ENCODE results near the gene SH3RF3. TPM values are rescaled to one million over a fixed set of nuclear protein-coding genes. Genes with fewer than 3 reads are reported as not detected.

SH3RF3 gene
- total RNA-seq, 6 donors from 2014 or later, result 4.1 to 21.0 (median 8.0) TPM

DNA sequence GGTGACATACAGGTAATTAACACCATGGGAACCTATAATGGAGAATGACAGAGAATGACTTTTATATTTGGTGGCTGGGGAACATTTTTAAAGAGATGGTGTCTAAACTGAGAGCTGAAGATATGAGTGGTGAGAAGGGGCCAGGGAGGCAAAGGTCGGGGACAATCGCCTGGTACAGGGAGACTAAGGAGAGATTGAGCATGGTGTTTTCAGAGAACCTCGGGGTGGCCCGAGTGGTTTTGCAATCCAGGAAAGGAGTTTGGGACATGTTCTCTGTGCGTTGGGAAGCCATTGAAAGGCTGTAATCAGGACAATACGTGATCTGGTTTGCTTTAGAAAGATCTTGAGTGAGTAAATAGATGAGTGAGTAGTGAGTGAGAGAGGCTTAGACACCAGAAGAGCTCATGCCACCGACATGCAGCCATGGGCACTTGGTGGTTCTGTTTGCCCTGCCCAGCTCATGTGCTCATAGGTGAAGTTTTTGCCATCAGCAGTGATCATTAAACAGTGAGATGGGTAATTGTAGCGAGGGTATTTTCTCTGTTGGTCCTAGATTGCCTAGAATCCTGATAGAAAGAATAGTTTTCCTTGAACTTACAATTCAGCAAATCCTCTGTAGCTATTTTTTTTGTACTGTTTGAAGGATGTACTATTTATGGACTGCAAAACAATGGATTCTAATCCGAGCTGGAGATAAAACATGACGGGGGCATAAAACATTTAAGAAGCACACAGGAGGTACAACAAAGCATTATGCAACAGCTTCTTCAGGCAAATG lies 114.7 kb downstream of the SH3RF3 start:
- TF ChIP-seq EP300 (IDR thresholded peaks at IDR 0.05), result no peak
- no peak for TF ChIP-seq POLR2AphosphoS5 (IDR thresholded peaks at IDR 0.05)
- TF ChIP-seq POLR2A (IDR thresholded peaks at IDR 0.05), result no peak
- TF ChIP-seq, protein P1, sequence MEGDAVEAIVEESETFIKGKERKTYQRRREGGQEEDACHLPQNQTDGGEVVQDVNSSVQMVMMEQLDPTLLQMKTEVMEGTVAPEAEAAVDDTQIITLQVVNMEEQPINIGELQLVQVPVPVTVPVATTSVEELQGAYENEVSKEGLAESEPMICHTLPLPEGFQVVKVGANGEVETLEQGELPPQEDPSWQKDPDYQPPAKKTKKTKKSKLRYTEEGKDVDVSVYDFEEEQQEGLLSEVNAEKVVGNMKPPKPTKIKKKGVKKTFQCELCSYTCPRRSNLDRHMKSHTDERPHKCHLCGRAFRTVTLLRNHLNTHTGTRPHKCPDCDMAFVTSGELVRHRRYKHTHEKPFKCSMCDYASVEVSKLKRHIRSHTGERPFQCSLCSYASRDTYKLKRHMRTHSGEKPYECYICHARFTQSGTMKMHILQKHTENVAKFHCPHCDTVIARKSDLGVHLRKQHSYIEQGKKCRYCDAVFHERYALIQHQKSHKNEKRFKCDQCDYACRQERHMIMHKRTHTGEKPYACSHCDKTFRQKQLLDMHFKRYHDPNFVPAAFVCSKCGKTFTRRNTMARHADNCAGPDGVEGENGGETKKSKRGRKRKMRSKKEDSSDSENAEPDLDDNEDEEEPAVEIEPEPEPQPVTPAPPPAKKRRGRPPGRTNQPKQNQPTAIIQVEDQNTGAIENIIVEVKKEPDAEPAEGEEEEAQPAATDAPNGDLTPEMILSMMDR (IDR thresholded peaks at IDR 0.05), result no peak
- no peaks in the 10 kb centered on the region for H3K9me3 ChIP-seq
- H3K27ac ChIP-seq, result peak overlapping the region; percentile 77 to 87 (median 81)
- ATAC-seq (ENCODE audit: low FRiP score in 2 of 2) (no peak), DNase-seq (no peak)
- H3K27me3 ChIP-seq, result no peaks in the 10 kb centered on the region
- peaks cover 53 to 63% (median 56%) of the 10 kb centered on the region in 4 donors for H3K4me1 ChIP-seq
- 64 to 68% methylated on average over 10 of the region's 10 CpGs for WGBS, 2 donors
- H3K36me3 ChIP-seq, result no peaks in the 10 kb centered on the region
- H3K4me3 ChIP-seq, result no peak overlapping the region

DNA sequence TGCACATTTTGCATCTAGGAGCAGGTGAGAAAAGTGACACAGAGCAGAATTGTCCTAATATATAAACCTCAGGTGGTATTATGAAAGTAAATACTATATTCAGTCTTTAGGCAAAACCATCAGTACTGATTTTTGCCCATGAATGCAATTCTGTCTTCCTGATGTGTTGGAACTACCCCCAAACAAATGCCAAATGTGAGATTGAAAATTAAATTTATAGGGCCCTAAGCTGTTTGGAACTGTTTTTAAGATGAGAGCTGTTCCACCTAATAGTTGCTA lies 115.2 kb downstream of the SH3RF3 start:
- Histone ChIP-seq H3K4me3 (no peak overlapping the region), H3K36me3 (no peaks in the 10 kb centered on the region), H3K9me3 (no peaks in the 10 kb centered on the region), H3K27ac (peak overlapping the region in 3 of 4 donors; percentile 5 to 87 (median 58)), H3K27me3 (no peaks in the 10 kb centered on the region), H3K4me1 (peaks cover 48 to 58% (median 51%) of the 10 kb centered on the region in 4 donors)
- ATAC-seq (ENCODE audit: low FRiP score in 2 of 2) (no peak), DNase-seq (no peak)
- TF ChIP-seq, protein P1 (IDR thresholded peaks at IDR 0.05), result no peak
- TF ChIP-seq POLR2A (IDR thresholded peaks at IDR 0.05), result no peak
- no peak for TF ChIP-seq EP300 (IDR thresholded peaks at IDR 0.05)
- no peak for TF ChIP-seq POLR2AphosphoS5 (IDR thresholded peaks at IDR 0.05)

DNA sequence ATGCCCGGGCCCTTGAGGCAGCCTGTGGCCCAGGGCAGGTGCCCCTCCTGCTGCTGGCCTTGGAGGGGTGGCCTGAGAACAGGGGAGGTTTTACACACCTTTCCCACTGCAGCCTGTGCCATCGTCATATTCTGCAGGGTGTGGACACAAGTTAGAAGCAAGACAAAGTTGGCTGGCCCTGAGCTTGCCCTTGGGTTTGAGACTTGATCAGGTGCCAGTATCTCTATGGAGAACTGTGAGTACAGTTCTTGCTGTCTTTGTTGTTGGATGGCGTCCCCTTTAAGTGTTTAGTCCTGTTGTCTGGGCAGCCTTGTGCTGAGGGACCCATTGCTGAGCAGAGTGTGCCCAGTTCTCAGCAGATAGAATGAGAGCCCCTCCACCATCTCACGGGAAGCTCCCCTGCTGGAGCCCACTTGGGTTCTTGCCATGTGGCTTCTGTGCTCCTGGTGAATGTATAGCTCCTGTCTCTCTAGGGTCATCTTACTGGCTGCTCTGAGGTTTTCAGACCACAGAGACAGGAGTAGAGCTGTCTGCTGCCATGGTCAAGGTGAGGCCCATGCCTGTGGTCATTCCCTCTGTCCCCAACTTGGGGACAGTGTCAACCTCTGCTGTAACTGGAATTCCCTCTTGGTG lies 115.9 kb downstream of the SH3RF3 start:
- H3K4me1 ChIP-seq, result peaks cover 43 to 51% (median 46%) of the 10 kb centered on the region in 4 donors
- H3K27ac ChIP-seq, result peak overlapping the region in 3 of 4 donors; percentile 5 to 66 (median 58)
- H3K4me3 ChIP-seq, result no peak overlapping the region
- TF ChIP-seq EP300 (IDR thresholded peaks at IDR 0.05) (no peak), POLR2A (IDR thresholded peaks at IDR 0.05) (no peak)
- no peaks in the 10 kb centered on the region for H3K27me3 ChIP-seq
- H3K9me3 ChIP-seq, result no peaks in the 10 kb centered on the region
- H3K36me3 ChIP-seq, result no peaks in the 10 kb centered on the region
- ATAC-seq (ENCODE audit: low FRiP score in 2 of 2) (no peak), DNase-seq (no peak)
- 57 to 78% methylated on average over 1 to 4 of the region's 4 CpGs for WGBS, 2 donors

DNA sequence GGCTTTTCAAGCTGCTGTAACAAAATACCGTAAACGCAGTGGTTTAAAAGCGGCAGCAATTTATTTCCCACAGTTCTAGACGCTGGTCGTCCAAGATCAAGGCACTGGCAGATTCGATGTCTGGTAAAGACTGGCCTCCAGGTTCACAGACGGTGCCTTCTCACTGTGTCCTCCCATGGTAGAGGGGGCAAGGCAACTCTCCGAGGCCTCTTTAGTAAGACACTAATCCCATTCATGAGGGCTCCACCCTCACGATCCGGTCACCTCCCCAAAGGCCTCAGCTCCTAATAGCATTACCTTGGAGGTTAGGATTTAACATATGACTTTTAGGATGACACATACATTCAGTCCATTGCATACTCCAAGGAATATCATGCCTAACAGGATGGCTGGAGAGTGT lies 117.2 kb downstream of the SH3RF3 start:
- Histone ChIP-seq H3K27me3 (no peaks in the 10 kb centered on the region), H3K4me3 (no peak overlapping the region), H3K27ac (no peak overlapping the region), H3K4me1 (peaks cover 43 to 48% (median 45%) of the 10 kb centered on the region in 4 donors), H3K9me3 (no peaks in the 10 kb centered on the region), H3K36me3 (no peaks in the 10 kb centered on the region)
- 91 to 97% methylated on average over 10 of the region's 10 CpGs for WGBS, 2 donors
- TF ChIP-seq POLR2A (IDR thresholded peaks at IDR 0.05) (no peak), POLR2AphosphoS5 (IDR thresholded peaks at IDR 0.05) (no peak), EP300 (IDR thresholded peaks at IDR 0.05) (no peak)
- TF ChIP-seq, protein P1 (IDR thresholded peaks at IDR 0.05), result no peak
- ATAC-seq (ENCODE audit: low FRiP score in 2 of 2) (no peak), DNase-seq (no peak)

DNA sequence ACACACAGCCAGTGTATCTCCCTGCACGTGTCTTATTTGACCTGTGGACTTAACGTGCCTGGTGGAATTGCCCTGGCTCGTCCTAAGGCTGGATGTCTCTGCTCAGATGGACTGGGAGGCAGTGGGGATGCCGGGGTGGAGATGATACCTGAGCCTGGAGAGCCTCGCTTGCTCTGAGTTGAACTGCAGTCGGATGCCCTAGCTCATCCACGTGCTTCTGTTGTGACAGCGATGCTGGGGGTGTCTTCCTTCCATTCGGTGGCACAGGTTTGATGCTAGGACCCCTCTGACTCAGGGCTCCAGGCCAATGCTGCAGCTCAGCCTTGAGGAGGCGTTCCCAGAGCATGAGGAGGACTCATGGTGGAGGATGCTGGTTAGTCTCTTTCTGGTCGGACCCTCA lies 117.6 kb downstream of the SH3RF3 start:
- ATAC-seq (ENCODE audit: low FRiP score in 2 of 2) (no peak), DNase-seq (no peak)
- no peaks in the 10 kb centered on the region for H3K27me3 ChIP-seq
- WGBS, 2 donors, result 97% methylated on average over 11 of the region's 11 CpGs
- no peak for TF ChIP-seq POLR2A (IDR thresholded peaks at IDR 0.05)
- no peak for TF ChIP-seq POLR2AphosphoS5 (IDR thresholded peaks at IDR 0.05)
- no peak for TF ChIP-seq EP300 (IDR thresholded peaks at IDR 0.05)
- TF ChIP-seq, protein P1 (IDR thresholded peaks at IDR 0.05), result no peak
- H3K27ac ChIP-seq, result no peak overlapping the region
- no peaks in the 10 kb centered on the region for H3K9me3 ChIP-seq
- H3K4me3 ChIP-seq, result no peak overlapping the region
- peaks cover 41 to 48% (median 44%) of the 10 kb centered on the region in 4 donors for H3K4me1 ChIP-seq
- no peaks in the 10 kb centered on the region for H3K36me3 ChIP-seq

Measured in upper lobe of left lung (tissue), 6 donors.